Measurements from ENCODE around the gene PDIA4.

DNA sequence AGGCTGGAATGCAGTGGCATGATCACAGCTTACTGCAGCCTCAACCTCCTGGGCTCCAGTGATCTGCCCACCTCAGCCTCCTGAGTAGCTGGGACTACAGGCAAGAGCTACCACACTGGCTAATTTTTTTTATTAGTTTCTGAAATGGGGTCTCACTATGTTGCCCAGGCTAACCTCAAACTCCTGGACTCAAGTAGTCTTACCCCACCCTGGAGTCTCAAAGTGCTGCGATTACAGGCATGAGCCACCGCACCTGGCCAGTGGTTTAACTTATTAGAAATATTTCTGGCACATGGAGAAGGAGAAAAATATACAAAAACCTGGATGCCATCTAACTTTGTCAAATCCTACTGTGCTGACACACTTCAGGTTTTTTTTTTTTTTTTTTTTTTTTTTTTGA lies 47.0 kb upstream of the PDIA4 start:
- TF ChIP-seq POLR2A (IDR thresholded peaks at IDR 0.05; ENCODE audit: low read length) (no peak), GATA1 (IDR thresholded peaks at IDR 0.05; ENCODE audit: low read depth, low read length) (no peak)

Data from erythroblast (primary cell).